Cardiac muscle cell (in vitro differentiated cells and primary cell): Measurements from ENCODE around the gene PGAP6. TPM values are rescaled to one million over a fixed set of nuclear protein-coding genes. Genes with fewer than 3 reads are reported as not detected.

ENCODE experiments used
- DNase-seq, 2 donors: peaks; one replicate each; pipeline versions ENCODE4 v3.0.0 to v3.0.0-alpha.2; 2010 to 2017; ENCODE audit warnings: low read depth in 1 of 2, low spot score in 1 of 2
- H3K27ac ChIP-seq: fragments of 200-600 bp; sonication (generic); 2 replicates; pipeline ENCODE4 v1.5.1; 2016
- H3K27me3 ChIP-seq: fragments of 200-600 bp; sonication (generic); 2 replicates; pipeline ENCODE4 v1.6.0; 2016; ENCODE audit warnings: control low read depth
- H3K36me3 ChIP-seq: fragments of 200-600 bp; sonication (generic); 2 replicates; pipeline ENCODE4 v1.5.1; 2016; ENCODE audit warnings: control low read depth
- H3K4me1 ChIP-seq: fragments of 200-600 bp; sonication (generic); 2 replicates; pipeline ENCODE4 v1.8.1; 2017; ENCODE audit warnings: low read depth, mild to moderate bottlenecking, mixed run types
- H3K4me3 ChIP-seq: fragments of 200-600 bp; sonication (generic); 2 replicates; pipeline ENCODE4 v1.5.1; 2016; ENCODE audit warnings: mild to moderate bottlenecking
- H3K9me3 ChIP-seq: fragments of 200-600 bp; sonication (generic); 2 replicates; pipeline ENCODE4 v1.5.1; 2017; ENCODE audit warnings: low read depth, mild to moderate bottlenecking, control low read depth
- polyA plus RNA-seq: library from polyadenylated mRNA; unstranded; fragments of >200 nt; fragmentation: Nextera tagmentation; extraction: Ambion mirVana; gene quantifications from 2 replicates; pipeline ENCODE4 v1.2.1, GENCODE V29; 2016
- total RNA-seq: library from RNA; depleted of rRNA; stranded (reverse); fragments of >200 nt; gene quantifications from 2 replicates; pipeline ENCODE4 v1.2.3, GENCODE V29; 2016
- TF ChIP-seq, protein P1 (sequence below): IDR thresholded peaks from 2 replicates; pipeline ENCODE4 v1.5.1; 2012; ENCODE audit warnings: low read depth, mild to moderate bottlenecking, low read length

PGAP6 gene
- total and polyA plus RNA-seq, 2 experiments from 2014 or later = 113 to 135 TPM

DNA sequence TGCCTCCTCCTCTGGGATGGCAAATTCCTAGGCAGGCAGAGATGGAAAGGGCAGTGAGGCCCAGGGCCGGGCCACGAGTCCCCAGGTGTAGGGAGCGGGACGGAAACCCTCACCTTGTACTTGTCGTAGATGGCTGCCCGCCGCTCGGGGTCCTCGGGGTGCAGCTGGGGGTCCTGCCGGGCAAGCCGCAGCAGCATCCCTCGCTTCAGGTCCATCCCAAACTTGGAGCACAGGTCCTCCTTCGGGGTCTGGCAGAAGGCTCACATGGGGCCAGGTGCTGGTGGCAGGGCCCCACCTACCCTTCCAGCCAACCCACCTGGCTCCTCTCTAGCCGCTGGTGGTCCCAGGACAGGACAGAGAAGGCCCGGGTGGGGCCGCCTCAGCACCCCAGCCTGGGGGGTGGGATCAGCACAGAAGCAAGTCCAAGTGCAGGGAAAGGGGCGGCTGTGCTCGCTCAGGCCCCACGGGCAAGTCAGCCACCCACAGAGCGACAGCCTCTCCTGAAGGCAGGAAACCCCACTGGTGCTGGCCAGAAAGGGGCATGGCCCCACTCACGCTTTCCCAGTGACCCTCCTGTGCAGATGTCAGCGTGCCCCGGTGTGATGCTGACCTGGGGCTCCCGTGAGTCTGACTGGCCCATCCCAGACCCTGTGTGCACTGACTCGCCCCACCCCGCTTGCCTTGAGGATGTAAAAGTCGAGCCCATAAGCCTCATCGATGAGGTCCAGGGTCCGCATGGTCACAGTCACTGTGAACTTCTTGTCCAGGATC, 13.2 kb downstream of the PGAP6 start:
- TF ChIP-seq, protein P1, sequence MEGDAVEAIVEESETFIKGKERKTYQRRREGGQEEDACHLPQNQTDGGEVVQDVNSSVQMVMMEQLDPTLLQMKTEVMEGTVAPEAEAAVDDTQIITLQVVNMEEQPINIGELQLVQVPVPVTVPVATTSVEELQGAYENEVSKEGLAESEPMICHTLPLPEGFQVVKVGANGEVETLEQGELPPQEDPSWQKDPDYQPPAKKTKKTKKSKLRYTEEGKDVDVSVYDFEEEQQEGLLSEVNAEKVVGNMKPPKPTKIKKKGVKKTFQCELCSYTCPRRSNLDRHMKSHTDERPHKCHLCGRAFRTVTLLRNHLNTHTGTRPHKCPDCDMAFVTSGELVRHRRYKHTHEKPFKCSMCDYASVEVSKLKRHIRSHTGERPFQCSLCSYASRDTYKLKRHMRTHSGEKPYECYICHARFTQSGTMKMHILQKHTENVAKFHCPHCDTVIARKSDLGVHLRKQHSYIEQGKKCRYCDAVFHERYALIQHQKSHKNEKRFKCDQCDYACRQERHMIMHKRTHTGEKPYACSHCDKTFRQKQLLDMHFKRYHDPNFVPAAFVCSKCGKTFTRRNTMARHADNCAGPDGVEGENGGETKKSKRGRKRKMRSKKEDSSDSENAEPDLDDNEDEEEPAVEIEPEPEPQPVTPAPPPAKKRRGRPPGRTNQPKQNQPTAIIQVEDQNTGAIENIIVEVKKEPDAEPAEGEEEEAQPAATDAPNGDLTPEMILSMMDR = no peak
- Histone ChIP-seq H3K9me3 (no peaks in the 10 kb centered on the region), H3K27me3 (no peaks in the 10 kb centered on the region), H3K27ac (no peak overlapping the region), H3K4me1 (peaks cover 5% of the 10 kb centered on the region), H3K4me3 (no peak overlapping the region), H3K36me3 (peaks cover 25% of the 10 kb centered on the region)
- DNase-seq = no peak

DNA sequence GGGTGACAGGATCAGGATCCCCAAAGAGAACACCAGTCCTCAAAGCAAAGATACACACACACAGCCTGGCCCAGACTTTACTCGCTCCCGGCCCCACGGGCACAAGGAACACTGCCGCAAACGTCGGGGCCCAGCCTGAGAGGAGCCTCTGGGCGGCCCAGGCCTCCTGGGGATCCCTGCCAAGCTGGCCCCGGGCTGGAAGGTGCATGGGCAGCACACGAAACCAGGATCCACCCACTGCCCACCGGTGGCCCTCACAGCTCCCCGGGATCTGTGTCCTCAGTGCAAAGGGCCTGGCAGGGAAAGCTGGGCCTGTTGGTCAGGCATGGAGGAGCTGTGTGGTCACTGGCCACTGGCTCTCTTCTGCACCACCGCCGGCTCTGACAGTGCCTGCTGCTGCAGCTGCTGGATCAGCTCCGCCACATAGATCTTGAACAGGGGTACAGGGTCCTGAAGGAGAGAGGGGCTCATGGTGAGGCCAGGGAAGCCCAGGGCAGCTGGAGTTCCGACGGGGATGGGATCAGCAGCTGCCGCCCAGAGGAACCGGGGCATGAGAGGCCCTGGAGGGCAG, 14.4 kb downstream of the PGAP6 start:
- DNase-seq = no peak
- Histone ChIP-seq H3K4me1 (peaks cover 5% of the 10 kb centered on the region), H3K27me3 (no peaks in the 10 kb centered on the region), H3K9me3 (no peaks in the 10 kb centered on the region), H3K4me3 (no peak overlapping the region), H3K36me3 (peaks cover 22% of the 10 kb centered on the region), H3K27ac (no peak overlapping the region)
- TF ChIP-seq, protein P1 = no peak

DNA sequence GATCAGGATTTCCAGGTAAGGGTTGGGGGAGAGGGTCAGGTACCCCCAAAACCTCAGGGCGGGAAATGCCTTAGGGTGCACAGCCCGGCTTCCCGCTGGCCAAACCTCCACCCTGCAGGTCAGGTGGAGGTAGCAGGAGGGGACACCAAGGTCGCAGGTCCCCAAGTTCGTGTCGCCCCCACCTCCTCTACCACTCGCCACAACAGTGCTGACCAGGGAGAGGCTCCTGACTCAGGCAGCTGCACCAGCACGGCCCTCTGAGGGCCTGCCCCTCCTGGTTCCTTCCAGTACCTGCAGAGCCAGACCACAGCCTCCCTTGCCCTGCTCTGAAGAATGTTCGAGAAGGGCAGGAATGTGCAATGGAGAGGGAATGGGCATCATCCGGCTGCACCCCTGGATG, 15.3 kb downstream of the PGAP6 start:
- Histone ChIP-seq H3K36me3 (peaks cover 16% of the 10 kb centered on the region), H3K27ac (no peak overlapping the region), H3K4me1 (peaks cover 5% of the 10 kb centered on the region), H3K4me3 (no peak overlapping the region), H3K27me3 (no peaks in the 10 kb centered on the region), H3K9me3 (no peaks in the 10 kb centered on the region)
- TF ChIP-seq, protein P1 = no peak
- no peak for DNase-seq

DNA sequence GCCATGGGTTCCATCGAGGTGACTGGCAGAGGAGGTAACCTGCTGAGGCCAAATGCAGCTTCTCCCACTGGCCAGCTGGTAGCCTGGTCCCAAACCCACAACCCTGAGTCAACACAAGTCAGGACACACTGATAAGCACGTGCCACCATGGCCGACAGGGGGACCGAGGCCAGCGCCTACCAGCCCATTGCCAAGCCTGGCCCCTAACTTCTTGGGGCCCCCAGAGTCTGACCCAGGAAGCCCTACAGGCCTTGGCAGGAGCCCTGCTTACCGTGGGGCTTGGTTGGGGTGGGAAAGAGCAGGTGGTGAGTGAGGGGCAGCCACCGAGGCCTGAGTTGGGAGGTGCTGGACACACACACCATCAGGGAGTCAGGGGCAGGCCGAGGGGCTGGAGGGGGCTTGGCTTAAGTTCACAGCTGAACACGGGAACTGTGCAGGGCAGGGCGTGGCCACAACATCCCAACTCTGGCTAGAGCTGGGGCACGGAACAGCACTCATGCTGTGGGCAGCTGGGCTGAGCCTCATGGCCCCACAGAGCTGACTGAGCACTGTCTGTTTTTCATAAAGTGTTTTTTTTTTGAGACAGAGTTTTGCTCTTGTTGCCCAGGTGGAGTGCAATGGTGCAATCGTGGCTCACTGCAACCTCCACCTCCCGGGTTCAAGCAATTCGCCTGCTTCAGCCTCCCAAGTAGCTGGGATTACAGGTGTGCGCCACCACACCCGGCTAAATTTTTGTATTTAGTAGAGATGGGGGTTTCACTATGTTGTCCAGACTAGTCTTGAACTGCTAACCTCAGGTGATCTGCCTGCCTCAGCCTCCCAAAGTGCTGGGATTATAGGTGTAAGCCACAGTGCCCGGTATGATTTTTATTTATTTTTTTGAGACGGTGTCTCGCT, 16.9 kb downstream of the PGAP6 start:
- no peak overlapping the region for H3K27ac ChIP-seq

DNA sequence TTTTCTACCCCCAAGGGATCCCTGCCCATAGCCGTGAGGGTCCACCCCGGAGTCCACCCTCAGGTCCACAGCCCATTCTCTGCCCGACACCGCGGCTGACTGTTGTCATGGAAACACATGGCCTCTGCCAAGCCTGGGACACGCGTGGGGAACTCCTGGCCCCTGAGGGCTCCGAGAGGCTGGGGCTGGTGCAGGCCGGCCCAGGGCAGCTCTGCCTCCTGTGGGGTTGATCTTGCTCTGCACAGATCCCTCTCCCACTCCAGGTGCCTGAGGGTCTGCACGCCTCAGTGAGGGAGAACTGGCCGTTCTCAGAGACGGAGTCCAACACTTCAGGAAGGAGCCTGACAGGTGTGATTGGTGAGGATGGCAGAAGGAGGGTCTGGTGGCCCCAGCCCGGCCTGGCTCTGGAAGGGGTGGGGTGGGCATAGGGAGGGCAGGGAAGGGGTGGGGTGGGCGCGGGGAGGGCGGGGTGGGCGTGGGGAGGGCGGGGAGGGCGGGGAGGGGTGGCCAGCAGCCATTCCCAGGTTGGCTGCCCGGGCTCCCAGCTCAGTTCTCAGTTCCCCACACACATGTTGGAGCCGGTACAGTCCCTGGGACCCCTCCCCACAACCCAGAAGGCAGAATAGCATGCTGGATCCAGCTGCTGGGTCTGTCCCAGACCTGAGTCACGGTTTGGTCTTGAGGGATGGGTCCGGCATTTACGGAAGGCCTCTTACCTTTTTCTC, 17.9 kb downstream of the PGAP6 start:
- H3K27me3 ChIP-seq = no peaks in the 10 kb centered on the region
- no peak for DNase-seq
- H3K9me3 ChIP-seq = no peaks in the 10 kb centered on the region
- no peaks in the 10 kb centered on the region for H3K4me1 ChIP-seq
- TF ChIP-seq, protein P1 = no peak
- peaks cover 16% of the 10 kb centered on the region for H3K36me3 ChIP-seq
- H3K4me3 ChIP-seq = no peak overlapping the region
- H3K27ac ChIP-seq = no peak overlapping the region

More for the DNA sequence above, 16.9 kb downstream of the PGAP6 start:
- Histone ChIP-seq H3K9me3 (no peaks in the 10 kb centered on the region), H3K4me1 (peaks cover 4% of the 10 kb centered on the region), H3K36me3 (peaks cover 16% of the 10 kb centered on the region), H3K4me3 (no peak overlapping the region), H3K27me3 (no peaks in the 10 kb centered on the region)
- TF ChIP-seq, protein P1 = no peak
- no peak for DNase-seq
